Skeletal muscle tissue (tissue), 4 donors: Measurements from ENCODE around the gene UHMK1. TPM values are rescaled to one million over a fixed set of nuclear protein-coding genes. Genes with fewer than 3 reads are reported as not detected.
"Not testable (repeated sequence)": the region's sequence is repeated elsewhere in the genome, so short reads cannot be mapped to it uniquely, and the experiment has no call there.

ENCODE experiments used
- H3K27ac ChIP-seq: one replicate; pipeline ENCODE4 v1.7.0; 2013; ENCODE audit warnings: mild to moderate bottlenecking, low read depth, low read length, inconsistent platforms
- H3K27me3 ChIP-seq, 3 donors: one replicate each; pipeline ENCODE4 v1.7.0; 2013; ENCODE audit warnings: low read length in 3 of 3; ENCODE audit not compliant: control insufficient read depth in 3 of 3, insufficient read depth in 3 of 3
- H3K36me3 ChIP-seq, 3 donors: one replicate each; pipeline ENCODE4 v1.7.0; 2013; ENCODE audit warnings: low read length in 3 of 3; ENCODE audit not compliant: control insufficient read depth in 3 of 3, insufficient read depth in 3 of 3
- H3K4me1 ChIP-seq, 3 donors: one replicate each; pipeline ENCODE4 v1.7.0; 2013; ENCODE audit warnings: low read length in 3 of 3, mild to moderate bottlenecking in 3 of 3; ENCODE audit not compliant: control insufficient read depth in 3 of 3, insufficient read depth in 3 of 3
- H3K4me3 ChIP-seq, 3 donors: one replicate each; pipeline ENCODE4 v1.7.0; 2013; ENCODE audit warnings: low read length in 3 of 3
- H3K9ac ChIP-seq, 3 donors: one replicate each; pipeline ENCODE4 v1.7.0; 2013; ENCODE audit warnings: low read length in 3 of 3, mild to moderate bottlenecking in 3 of 3, moderate library complexity in 2 of 3, low read depth in 1 of 3
- H3K9me3 ChIP-seq, 3 donors: one replicate each; pipeline ENCODE4 v1.7.0; 2013; ENCODE audit warnings: low read length in 3 of 3; ENCODE audit not compliant: control insufficient read depth in 3 of 3
- total RNA-seq: library from RNA; depleted of rRNA; stranded (reverse); fragments of >200 nt; gene quantifications from one replicate; pipeline ENCODE4 v1.2.3, GENCODE V29; 2014
- donor health status: Osteomylitis.

UHMK1 gene
- total RNA-seq, 1 donor from 2014 or later, result 36.0 TPM

- Histone ChIP-seq H3K4me1 (peaks cover 12 to 19% (median 16%) of the 10 kb centered on the region in 3 donors), H3K4me3 (peak within 1 kb of the TSS; percentile 74 to 90 (median 88)), H3K9ac (peak within 1 kb of the TSS; percentile 89 to 94 (median 94)), H3K36me3 (peaks cover 2 to 7% (median 2%) of the 10 kb centered on the region in 3 donors), H3K9me3 (no peaks in the 10 kb centered on the region), H3K27ac (peak within 1 kb of the TSS; percentile 92), H3K27me3 (no peaks in the 10 kb centered on the region)
Observed at GRCh38 chr1:162561616-162562469, 64.2 kb downstream of the UHMK1 start, which contains the start of gene UAP1. UAP1 (plus strand) TSS chr1:162561722; CDS start chr1:162566069, 4,347 bp downstream.

GRCh38 chr1:162562470-162562828 is 64.8 kb downstream of the UHMK1 start:
- Histone ChIP-seq H3K4me1 (peaks cover 12 to 19% (median 16%) of the 10 kb centered on the region in 3 donors), H3K27me3 (no peaks in the 10 kb centered on the region), H3K36me3 (peaks cover 3 to 7% (median 5%) of the 10 kb centered on the region in 3 donors), H3K9me3 (no peaks in the 10 kb centered on the region), H3K9ac (peak overlapping the region; percentile 87 to 94 (median 92)), H3K27ac (peak overlapping the region; percentile 92), H3K4me3 (peak overlapping the region; percentile 74 to 90 (median 88))

GRCh38 chr1:162564762-162565218 is 67.2 kb downstream of the UHMK1 start:
- Histone ChIP-seq H3K27ac (no peak overlapping the region), H3K4me3 (no peak overlapping the region), H3K9ac (no peak overlapping the region), H3K36me3 (peaks cover 3 to 17% (median 5%) of the 10 kb centered on the region in 3 donors), H3K9me3 (no peaks in the 10 kb centered on the region), H3K27me3 (no peaks in the 10 kb centered on the region), H3K4me1 (peaks cover 12 to 19% (median 16%) of the 10 kb centered on the region in 3 donors)

DNA sequence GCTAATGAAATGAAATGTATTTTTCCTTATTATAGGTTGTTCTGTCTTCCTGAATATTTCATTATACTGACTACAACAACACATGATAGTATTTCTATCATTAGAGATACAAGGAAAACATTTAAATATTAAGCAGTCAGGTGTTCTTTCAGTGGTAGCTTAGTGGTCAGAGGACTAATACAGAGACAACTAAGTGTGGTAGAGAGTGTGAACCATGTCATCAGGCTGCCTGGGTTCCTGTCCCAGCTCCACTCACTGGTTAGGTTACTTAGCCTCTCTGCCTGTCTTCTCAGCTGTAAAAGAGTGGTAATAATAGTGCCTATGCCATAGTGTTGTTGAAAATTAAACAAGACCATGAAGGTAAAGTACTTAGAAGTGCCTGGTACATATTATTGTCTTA is 67.8 kb downstream of the UHMK1 start:
- Histone ChIP-seq H3K4me1 (peaks cover 9 to 16% (median 11%) of the 10 kb centered on the region in 3 donors), H3K9me3 (no peaks in the 10 kb centered on the region), H3K4me3 (no peak overlapping the region), H3K36me3 (peaks cover 3 to 17% (median 5%) of the 10 kb centered on the region in 3 donors), H3K9ac (no peak overlapping the region), H3K27me3 (no peaks in the 10 kb centered on the region), H3K27ac (no peak overlapping the region)

- Histone ChIP-seq H3K9me3 (no peaks in the 10 kb centered on the region), H3K27me3 (no peaks in the 10 kb centered on the region), H3K9ac (no peak overlapping the region), H3K27ac (no peak overlapping the region), H3K4me1 (peaks cover 5 to 11% (median 8%) of the 10 kb centered on the region in 3 donors), H3K4me3 (no peak overlapping the region), H3K36me3 (peaks cover 3 to 17% (median 5%) of the 10 kb centered on the region in 3 donors)
Observed at GRCh38 chr1:162566870-162567269, 69.3 kb downstream of the UHMK1 start.

- no peaks in the 10 kb centered on the region for H3K27me3 ChIP-seq
- no peak overlapping the region for H3K4me3 ChIP-seq
- peaks cover 0 to 8% (median 5%) of the 10 kb centered on the region in 3 donors for H3K4me1 ChIP-seq
- H3K9ac ChIP-seq, result no peak overlapping the region
- H3K9me3 ChIP-seq, result no peaks in the 10 kb centered on the region
- no peak overlapping the region for H3K27ac ChIP-seq
- H3K36me3 ChIP-seq, result peaks cover 3 to 17% (median 5%) of the 10 kb centered on the region in 3 donors
Observed at GRCh38 chr1:162568802-162569201, 71.2 kb downstream of the UHMK1 start.

GRCh38 chr1:162570718-162571117 is 73.1 kb downstream of the UHMK1 start:
- Histone ChIP-seq H3K27me3 (no peaks in the 10 kb centered on the region), H3K36me3 (peaks cover 3 to 17% (median 5%) of the 10 kb centered on the region in 3 donors), H3K9ac (no peak overlapping the region), H3K4me1 (peaks cover 0 to 8% (median 3%) of the 10 kb centered on the region in 3 donors), H3K9me3 (no peaks in the 10 kb centered on the region), H3K27ac (no peak overlapping the region), H3K4me3 (no peak overlapping the region)

DNA sequence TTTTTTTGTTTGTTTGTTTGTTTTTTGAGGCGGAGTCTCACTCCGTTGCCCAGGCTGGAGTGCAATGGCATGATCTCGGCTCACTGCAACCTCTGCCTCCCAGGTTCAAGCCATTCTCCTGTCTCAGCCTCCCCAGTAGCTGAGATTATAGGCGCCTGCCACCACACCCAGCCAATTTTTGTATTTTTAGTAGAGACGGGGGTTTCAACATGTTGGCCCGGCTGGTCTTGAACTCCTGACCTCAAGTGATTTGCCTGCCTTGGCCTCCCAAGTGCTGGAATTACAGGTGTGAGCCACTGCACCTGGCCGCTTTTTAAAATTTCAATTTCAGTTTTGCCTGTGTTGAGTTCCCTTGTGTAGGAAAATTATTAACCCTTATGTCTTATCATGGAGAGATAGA is 73.5 kb downstream of the UHMK1 start:
- peaks cover 3 to 14% (median 5%) of the 10 kb centered on the region in 3 donors for H3K36me3 ChIP-seq
- not testable (repeated sequence) for H3K4me3 ChIP-seq, H3K4me1 ChIP-seq, H3K9me3 ChIP-seq, H3K27ac ChIP-seq, H3K9ac ChIP-seq, H3K27me3 ChIP-seq

GRCh38 chr1:162571696-162572095 is 74.1 kb downstream of the UHMK1 start:
- H3K9ac ChIP-seq, result no peak overlapping the region
- peaks cover 2 to 10% (median 4%) of the 10 kb centered on the region in 3 donors for H3K36me3 ChIP-seq
- no peaks in the 10 kb centered on the region for H3K9me3 ChIP-seq
- no peaks in the 10 kb centered on the region for H3K27me3 ChIP-seq
- H3K27ac ChIP-seq, result no peak overlapping the region
- no peak overlapping the region for H3K4me3 ChIP-seq
- H3K4me1 ChIP-seq, result peaks cover 0 to 8% (median 3%) of the 10 kb centered on the region in 3 donors

GRCh38 chr1:162573136-162573535 is 75.5 kb downstream of the UHMK1 start:
- Histone ChIP-seq H3K9me3 (no peaks in the 10 kb centered on the region), H3K27me3 (no peaks in the 10 kb centered on the region), H3K36me3 (peaks cover 0 to 8% (median 2%) of the 10 kb centered on the region in 3 donors), H3K4me1 (peaks cover 0 to 10% (median 3%) of the 10 kb centered on the region in 3 donors), H3K27ac (no peak overlapping the region), H3K9ac (no peak overlapping the region), H3K4me3 (no peak overlapping the region)
